Neural cell (in vitro differentiated cells): ENCODE results near the gene FHIT.

Experiments used
- SMC3 ChIP-seq: fragments of 450-650 bp; conservative IDR thresholded peaks from 2 replicates; pipeline ENCODE4 v1.6.1; 2014; ENCODE audit warnings: antibody characterized with exemption, mild to moderate bottlenecking, moderate library complexity; ENCODE audit not compliant: poor library complexity
- TF ChIP-seq, protein P1 (sequence below): fragments of 450-650 bp; IDR thresholded peaks from 2 replicates; pipeline ENCODE4 v1.5.1; 2014; ENCODE audit warnings: antibody characterized with exemption, mild to moderate bottlenecking, moderate library complexity; ENCODE audit not compliant: poor library complexity, severe bottlenecking

DNA sequence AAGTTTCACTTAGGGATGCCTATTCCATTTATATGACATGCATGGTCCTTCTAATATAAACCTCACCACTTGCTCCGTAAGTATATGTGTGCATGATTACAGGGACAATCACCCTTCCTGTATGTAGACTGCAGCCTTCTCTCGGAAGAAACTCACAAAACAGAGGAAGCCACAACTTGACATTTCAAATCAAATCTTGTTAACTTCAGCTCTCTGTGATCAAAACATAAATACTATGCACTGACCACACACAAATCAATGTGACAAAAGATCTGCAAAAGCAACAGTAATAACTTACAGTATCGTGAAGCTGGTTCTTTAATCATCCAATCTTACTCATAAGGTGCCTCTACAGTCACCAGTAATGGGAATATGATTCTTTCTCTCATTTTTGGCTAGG is 50.2 kb downstream of the FHIT start:
- no peak for TF ChIP-seq SMC3
- TF ChIP-seq, protein P1, sequence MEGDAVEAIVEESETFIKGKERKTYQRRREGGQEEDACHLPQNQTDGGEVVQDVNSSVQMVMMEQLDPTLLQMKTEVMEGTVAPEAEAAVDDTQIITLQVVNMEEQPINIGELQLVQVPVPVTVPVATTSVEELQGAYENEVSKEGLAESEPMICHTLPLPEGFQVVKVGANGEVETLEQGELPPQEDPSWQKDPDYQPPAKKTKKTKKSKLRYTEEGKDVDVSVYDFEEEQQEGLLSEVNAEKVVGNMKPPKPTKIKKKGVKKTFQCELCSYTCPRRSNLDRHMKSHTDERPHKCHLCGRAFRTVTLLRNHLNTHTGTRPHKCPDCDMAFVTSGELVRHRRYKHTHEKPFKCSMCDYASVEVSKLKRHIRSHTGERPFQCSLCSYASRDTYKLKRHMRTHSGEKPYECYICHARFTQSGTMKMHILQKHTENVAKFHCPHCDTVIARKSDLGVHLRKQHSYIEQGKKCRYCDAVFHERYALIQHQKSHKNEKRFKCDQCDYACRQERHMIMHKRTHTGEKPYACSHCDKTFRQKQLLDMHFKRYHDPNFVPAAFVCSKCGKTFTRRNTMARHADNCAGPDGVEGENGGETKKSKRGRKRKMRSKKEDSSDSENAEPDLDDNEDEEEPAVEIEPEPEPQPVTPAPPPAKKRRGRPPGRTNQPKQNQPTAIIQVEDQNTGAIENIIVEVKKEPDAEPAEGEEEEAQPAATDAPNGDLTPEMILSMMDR: no peak
